Hindlimb muscle (tissue), 1 donor: Measurements from ENCODE around the gene ECSCR. TPM values are rescaled to one million over a fixed set of nuclear protein-coding genes. Genes with fewer than 3 reads are reported as not detected.
"Not testable (repeated sequence)": the region's sequence is repeated elsewhere in the genome, so short reads cannot be mapped to it uniquely, and the experiment has no call there.

Source experiments
- DNase-seq: peaks from one replicate; pipeline ENCODE4 v3.0.0-alpha.2; 2013
- polyA plus RNA-seq: library from polyadenylated mRNA; unstranded; fragments of 120-200 nt; gene quantifications from one replicate; pipeline ENCODE4 v1.2.1, GENCODE V29; 2013; ENCODE audit not compliant: insufficient read length

ECSCR gene
- 29.6 TPM for polyA plus RNA-seq

GRCh38 chr5:139462586-139463276 lies at the start of gene ECSCR:
ECSCR (minus strand) TSS chr5:139462743; CDS start chr5:139462670, 73 bp downstream.
- DNase-seq = no peak

- DNase-seq = not testable (repeated sequence)
These were observed 42.2 kb upstream of the ECSCR start for GRCh38 chr5:139504722-139505121.

- not testable (repeated sequence) for DNase-seq
These were observed 41.3 kb upstream of the ECSCR start for GRCh38 chr5:139503879-139504278.

- DNase-seq = not testable (repeated sequence)
These were observed 40.7 kb upstream of the ECSCR start for GRCh38 chr5:139503036-139503817.

- DNase-seq = no peak
These were observed 38.8 kb upstream of the ECSCR start for GRCh38 chr5:139501381-139501780.

- DNase-seq = no peak
These were observed 33.3 kb upstream of the ECSCR start for GRCh38 chr5:139495638-139496435.

GRCh38 chr5:139494832-139495231 lies 32.3 kb upstream of the ECSCR start:
- DNase-seq = no peak

- no peak for DNase-seq
These were observed 31.7 kb upstream of the ECSCR start for GRCh38 chr5:139494256-139494655.

GRCh38 chr5:139492700-139493192 lies 30.2 kb upstream of the ECSCR start:
- no peak for DNase-seq

- no peak for DNase-seq
These were observed 25.7 kb upstream of the ECSCR start for GRCh38 chr5:139488260-139488659.

GRCh38 chr5:139486201-139486600 lies 23.7 kb upstream of the ECSCR start:
- no peak for DNase-seq

GRCh38 chr5:139482890-139483208 lies 20.3 kb upstream of the ECSCR start:
- not testable (repeated sequence) for DNase-seq

- peak; percentile 81 for DNase-seq
These were observed 19.7 kb upstream of the ECSCR start, which contains the start of gene STING1 for GRCh38 chr5:139482050-139482889. STING1 (minus strand) TSS chr5:139482758; CDS start chr5:139481704, 1,054 bp downstream.

GRCh38 chr5:139481580-139482049 lies 19.1 kb upstream of the ECSCR start:
- no peak for DNase-seq

- peak; percentile 50 for DNase-seq
These were observed 18.6 kb upstream of the ECSCR start for GRCh38 chr5:139481122-139481533.

- DNase-seq = not testable (repeated sequence)
These were observed 17.2 kb upstream of the ECSCR start for GRCh38 chr5:139479729-139480128.

- DNase-seq = not testable (repeated sequence)
These were observed 16.3 kb upstream of the ECSCR start for GRCh38 chr5:139478657-139479423.

GRCh38 chr5:139475865-139476617 lies 13.5 kb upstream of the ECSCR start:
- no peak for DNase-seq

- no peak for DNase-seq
These were observed 12.6 kb upstream of the ECSCR start for GRCh38 chr5:139474890-139475791.
